ENCODE measurements around the gene CRIP1. TPM values are rescaled to one million over a fixed set of nuclear protein-coding genes. Genes with fewer than 3 reads are reported as not detected.

The CRIP1 gene
- total RNA-seq, 2 donors from 2014 or later = 97.1 to 220 TPM

DNA sequence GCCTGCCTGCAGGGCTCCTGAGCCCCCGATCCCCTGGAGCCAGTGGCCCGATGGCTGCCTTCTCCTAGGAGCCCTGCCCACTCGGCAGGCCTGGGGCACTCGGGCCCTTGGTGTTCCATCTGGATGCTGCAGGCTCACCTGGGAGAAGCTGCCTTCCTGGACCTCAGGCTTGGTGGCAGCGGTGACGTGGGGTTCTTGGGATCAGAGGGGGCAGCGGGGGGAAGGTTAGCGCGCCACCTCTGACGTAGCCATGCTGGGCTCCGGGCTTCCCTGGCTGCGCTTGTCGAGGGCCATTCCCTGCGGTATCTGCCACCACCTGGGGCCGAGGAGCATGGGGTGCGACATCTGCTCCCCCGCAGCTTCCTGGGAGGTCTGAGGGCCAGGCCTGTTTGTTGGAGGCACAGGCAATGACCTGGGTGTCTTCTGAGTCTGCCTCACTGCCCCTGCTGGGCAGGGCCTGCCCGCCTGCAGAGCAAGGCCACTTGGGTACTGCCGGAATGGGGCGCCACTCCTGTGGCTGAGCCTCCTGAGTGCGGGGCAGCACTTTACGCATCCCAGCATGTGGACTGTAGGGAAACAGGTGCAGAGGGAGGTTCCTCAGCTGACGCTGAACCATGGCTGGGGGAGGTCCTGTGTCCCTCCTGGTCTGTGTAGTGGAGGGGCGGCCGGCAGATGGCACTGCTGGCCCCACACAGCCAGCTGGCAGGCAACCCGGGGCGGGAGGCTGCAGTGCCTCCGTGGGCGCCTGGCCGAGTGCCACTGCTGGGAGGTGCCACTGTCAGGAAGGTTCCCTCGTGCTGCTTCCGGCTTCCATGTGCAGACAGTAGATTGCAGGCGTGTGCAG is 46.8 kb upstream of the CRIP1 start:
- no peaks in the 10 kb centered on the region for H3K4me1 ChIP-seq
- no peak for DNase-seq
- H3K4me3 ChIP-seq = no peak overlapping the region
- no peaks in the 10 kb centered on the region for H3K27me3 ChIP-seq
- TF ChIP-seq, protein P1, sequence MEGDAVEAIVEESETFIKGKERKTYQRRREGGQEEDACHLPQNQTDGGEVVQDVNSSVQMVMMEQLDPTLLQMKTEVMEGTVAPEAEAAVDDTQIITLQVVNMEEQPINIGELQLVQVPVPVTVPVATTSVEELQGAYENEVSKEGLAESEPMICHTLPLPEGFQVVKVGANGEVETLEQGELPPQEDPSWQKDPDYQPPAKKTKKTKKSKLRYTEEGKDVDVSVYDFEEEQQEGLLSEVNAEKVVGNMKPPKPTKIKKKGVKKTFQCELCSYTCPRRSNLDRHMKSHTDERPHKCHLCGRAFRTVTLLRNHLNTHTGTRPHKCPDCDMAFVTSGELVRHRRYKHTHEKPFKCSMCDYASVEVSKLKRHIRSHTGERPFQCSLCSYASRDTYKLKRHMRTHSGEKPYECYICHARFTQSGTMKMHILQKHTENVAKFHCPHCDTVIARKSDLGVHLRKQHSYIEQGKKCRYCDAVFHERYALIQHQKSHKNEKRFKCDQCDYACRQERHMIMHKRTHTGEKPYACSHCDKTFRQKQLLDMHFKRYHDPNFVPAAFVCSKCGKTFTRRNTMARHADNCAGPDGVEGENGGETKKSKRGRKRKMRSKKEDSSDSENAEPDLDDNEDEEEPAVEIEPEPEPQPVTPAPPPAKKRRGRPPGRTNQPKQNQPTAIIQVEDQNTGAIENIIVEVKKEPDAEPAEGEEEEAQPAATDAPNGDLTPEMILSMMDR (IDR thresholded peaks at IDR 0.05) = no peak
- no peak overlapping the region for H3K27ac ChIP-seq
- no peak overlapping the region for H3K9ac ChIP-seq (ENCODE audit: low read depth in 2 of 2, low read length in 2 of 2)
- no peaks in the 10 kb centered on the region for H3K9me3 ChIP-seq
- H3K36me3 ChIP-seq = no peaks in the 10 kb centered on the region
- intact Hi-C loops (cut with DNase I) = loop anchor here (5.0 to 10.0 kb wide), 2 partner anchors 78 to 85 kb away; partner anchors contain the start of gene TMEM121

DNA sequence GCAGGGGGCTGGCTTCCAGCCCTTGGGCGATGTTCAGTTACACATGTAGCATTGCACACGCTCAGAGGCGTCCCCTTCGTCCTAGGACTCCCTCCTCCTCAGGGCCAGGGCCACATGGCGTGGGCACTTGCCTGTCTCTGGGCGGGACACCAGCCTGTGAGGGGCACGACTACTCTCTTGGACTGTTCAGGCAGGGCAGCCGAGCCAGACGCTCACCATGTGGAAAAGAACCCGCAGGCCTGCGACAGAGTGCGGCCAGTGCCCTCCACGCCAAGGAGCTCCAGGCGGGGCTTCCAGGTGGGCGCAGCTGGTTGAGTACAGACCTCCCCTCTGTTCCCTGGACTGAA is 46.2 kb upstream of the CRIP1 start:
- DNase-seq = no peak
- intact Hi-C loops (cut with DNase I) = loop anchor here (10.0 kb wide), 1 partner anchor 84 kb away; the partner anchor contains the start of gene TMEM121
- no peaks in the 10 kb centered on the region for H3K9me3 ChIP-seq
- H3K4me3 ChIP-seq = no peak overlapping the region
- H3K27me3 ChIP-seq = no peaks in the 10 kb centered on the region
- H3K9ac ChIP-seq (ENCODE audit: low read depth in 2 of 2, low read length in 2 of 2) = no peak overlapping the region
- no peaks in the 10 kb centered on the region for H3K36me3 ChIP-seq
- H3K4me1 ChIP-seq = no peaks in the 10 kb centered on the region
- TF ChIP-seq, protein P1 (IDR thresholded peaks at IDR 0.05) = no peak
- H3K27ac ChIP-seq = no peak overlapping the region

DNA sequence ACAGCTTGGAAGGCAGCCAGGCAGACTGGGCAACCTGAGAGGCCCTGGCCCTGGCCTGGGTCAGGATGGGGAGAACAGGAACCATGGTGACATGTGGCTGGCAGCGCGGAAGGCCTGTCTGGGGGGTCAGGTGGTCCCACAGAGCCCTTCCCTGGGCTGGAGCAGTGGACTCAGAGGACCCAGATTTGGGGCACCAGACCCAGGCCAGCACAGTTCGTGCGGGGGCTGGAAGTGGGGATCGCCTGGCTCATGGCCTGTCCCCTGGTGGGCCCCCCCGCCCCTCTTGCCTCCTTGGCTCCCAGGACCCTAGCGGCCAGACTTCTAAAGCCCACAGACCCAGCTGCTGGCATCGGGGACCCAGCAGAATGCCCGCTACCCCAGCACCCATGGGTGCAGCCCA is 45.7 kb upstream of the CRIP1 start:
- H3K27me3 ChIP-seq = no peaks in the 10 kb centered on the region
- H3K4me3 ChIP-seq = no peak overlapping the region
- no peak overlapping the region for H3K27ac ChIP-seq
- H3K9me3 ChIP-seq = no peaks in the 10 kb centered on the region
- no peaks in the 10 kb centered on the region for H3K36me3 ChIP-seq
- no peak overlapping the region for H3K9ac ChIP-seq (ENCODE audit: low read depth in 2 of 2, low read length in 2 of 2)
- no peak for DNase-seq
- TF ChIP-seq, protein P1 (IDR thresholded peaks at IDR 0.05) = no peak
- intact Hi-C loops (cut with DNase I) = loop anchor here (10.0 kb wide), 1 partner anchor 84 kb away; the partner anchor contains the start of gene TMEM121
- H3K4me1 ChIP-seq = no peaks in the 10 kb centered on the region

DNA sequence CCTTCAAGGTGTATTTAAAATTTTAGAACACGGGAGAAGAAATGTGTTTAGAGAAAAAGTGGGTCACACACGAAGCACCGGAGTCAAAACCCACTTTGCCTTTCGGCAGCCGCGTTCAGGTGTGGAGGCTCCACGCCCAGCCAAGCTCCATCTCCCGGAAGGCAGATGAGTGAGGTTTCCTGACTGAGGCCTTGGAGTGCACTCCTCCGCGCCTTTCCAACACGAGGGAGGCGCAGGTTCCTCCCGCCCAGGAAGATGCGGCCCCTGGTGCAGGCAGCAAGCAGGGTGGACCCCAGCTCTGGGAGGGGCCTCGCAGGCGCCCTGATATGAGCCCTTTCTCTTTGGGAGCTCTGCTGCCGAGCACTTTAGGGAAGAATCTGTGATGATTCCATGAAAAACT is 44.6 kb upstream of the CRIP1 start:
- no peak for DNase-seq

DNA sequence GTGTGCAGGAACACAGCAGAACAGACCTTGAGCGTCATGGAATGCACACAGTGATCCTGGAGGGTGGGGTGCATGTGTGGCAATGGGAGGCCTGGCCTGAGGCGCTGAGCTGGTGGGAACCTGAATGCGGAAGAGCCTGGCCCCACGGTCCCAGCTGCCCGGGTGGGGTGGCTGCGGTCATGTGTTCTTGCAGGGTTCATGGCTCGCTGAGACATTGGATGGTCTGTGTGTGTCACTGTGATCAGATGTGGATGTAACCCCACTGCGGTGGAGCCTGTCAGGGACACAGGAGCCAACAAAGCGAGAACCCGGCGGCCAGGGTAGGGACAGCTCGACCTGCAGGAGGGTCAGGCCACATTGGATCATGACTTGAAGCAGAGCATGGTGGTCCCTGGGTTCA is 43.9 kb upstream of the CRIP1 start:
- H3K9ac ChIP-seq (ENCODE audit: low read depth in 2 of 2, low read length in 2 of 2) = no peak overlapping the region
- no peak overlapping the region for H3K4me3 ChIP-seq
- H3K27me3 ChIP-seq = no peaks in the 10 kb centered on the region
- TF ChIP-seq, protein P1 (IDR thresholded peaks at IDR 0.05) = no peak
- H3K4me1 ChIP-seq = no peaks in the 10 kb centered on the region
- DNase-seq = no peak
- intact Hi-C loops (cut with DNase I) = loop anchor here (10.0 kb wide), 1 partner anchor 82 kb away; the partner anchor contains the start of gene TMEM121
- H3K27ac ChIP-seq = no peak overlapping the region
- no peaks in the 10 kb centered on the region for H3K36me3 ChIP-seq
- H3K9me3 ChIP-seq = no peaks in the 10 kb centered on the region

More for the DNA sequence above, 44.6 kb upstream of the CRIP1 start:
- TF ChIP-seq, protein P1 (IDR thresholded peaks at IDR 0.05) = no peak
- Histone ChIP-seq H3K9me3 (no peaks in the 10 kb centered on the region), H3K27me3 (no peaks in the 10 kb centered on the region), H3K4me1 (no peaks in the 10 kb centered on the region), H3K36me3 (no peaks in the 10 kb centered on the region), H3K4me3 (no peak overlapping the region), H3K27ac (no peak overlapping the region), H3K9ac (ENCODE audit: low read depth in 2 of 2, low read length in 2 of 2) (no peak overlapping the region)
- intact Hi-C loops (cut with DNase I) = loop anchor here (10.0 kb wide), 1 partner anchor 83 kb away; the partner anchor contains the start of gene TMEM121
